Central memory CD4-positive, alpha-beta T cell (primary cell): ENCODE measurements around the gene AKAP8L.

Experiments
- DNase-seq: peaks from one replicate; pipeline ENCODE4 v3.0.0; 2022

Gene AKAP8L

GRCh38 chr19:15448778-15449619 is 30.2 kb upstream of the AKAP8L start:
- no peak for DNase-seq

- no peak for DNase-seq
Measured at GRCh38 chr19:15448044-15448777, 29.4 kb upstream of the AKAP8L start.

GRCh38 chr19:15447057-15447456 is 28.3 kb upstream of the AKAP8L start:
- DNase-seq, result no peak

- no peak for DNase-seq
Measured at GRCh38 chr19:15445807-15446376, 27.1 kb upstream of the AKAP8L start.

- DNase-seq, result no peak
Measured at GRCh38 chr19:15445227-15445605, 26.4 kb upstream of the AKAP8L start.

GRCh38 chr19:15444505-15445226 is 25.9 kb upstream of the AKAP8L start:
- no peak for DNase-seq

- no peak for DNase-seq
Measured at GRCh38 chr19:15443838-15444237, 25.1 kb upstream of the AKAP8L start.

GRCh38 chr19:15443325-15443724 is 24.5 kb upstream of the AKAP8L start:
- DNase-seq, result no peak

- DNase-seq, result no peak
Measured at GRCh38 chr19:15442142-15442920, 23.5 kb upstream of the AKAP8L start.

- DNase-seq, result no peak
Measured at GRCh38 chr19:15441317-15441716, 22.5 kb upstream of the AKAP8L start.

GRCh38 chr19:15439821-15440641 is 21.2 kb upstream of the AKAP8L start:
- no peak for DNase-seq

- DNase-seq, result no peak
Measured at GRCh38 chr19:15439078-15439799, 20.5 kb upstream of the AKAP8L start.

GRCh38 chr19:15438577-15438976 is 19.8 kb upstream of the AKAP8L start:
- no peak for DNase-seq

GRCh38 chr19:15438124-15438496 is 19.3 kb upstream of the AKAP8L start:
- no peak for DNase-seq

- DNase-seq, result no peak
Measured at GRCh38 chr19:15437355-15438123, 18.8 kb upstream of the AKAP8L start.

GRCh38 chr19:15436826-15437110 is 18.0 kb upstream of the AKAP8L start:
- no peak for DNase-seq

- no peak for DNase-seq
Measured at GRCh38 chr19:15436012-15436825, 17.4 kb upstream of the AKAP8L start.

- no peak for DNase-seq
Measured at GRCh38 chr19:15433519-15434069, 14.8 kb upstream of the AKAP8L start.
